Measurements from ENCODE around the gene CHST11. TPM values are rescaled to one million over a fixed set of nuclear protein-coding genes. Genes with fewer than 3 reads are reported as not detected.

CHST11 gene
- total RNA-seq, 1 experiment from 2014 or later: 0.25 TPM

- Mint-ChIP-seq H3K4me1 (ENCODE audit: low read depth, unreplicated experiment) (no peaks in the 10 kb centered on the region), H3K4me3 (ENCODE audit: unreplicated experiment) (no peak overlapping the region), H3K36me3 (ENCODE audit: insufficient read depth, unreplicated experiment) (no peaks in the 10 kb centered on the region), H3K9me3 (ENCODE audit: unreplicated experiment) (no peaks in the 10 kb centered on the region), H3K27ac (ENCODE audit: unreplicated experiment) (no peak overlapping the region), H3K27me3 (ENCODE audit: insufficient read depth, unreplicated experiment) (peaks cover 11% of the 10 kb centered on the region)
- no peaks in the 10 kb centered on the region for H3K27me3 ChIP-seq (replicated peaks; ENCODE audit: control insufficient read depth, insufficient read depth, low read length)
- CTCF ChIA-PET: no interaction called here
- intact Hi-C loops (cut with micrococcal nuclease; ENCODE audit: unreplicated experiment): no loop called here
- no peaks in the 10 kb centered on the region for H3K9me3 ChIP-seq
- no peak overlapping the region for H3K4me3 ChIP-seq (ENCODE audit: low read depth, low read length)
- no peaks in the 10 kb centered on the region for H3K36me3 ChIP-seq (ENCODE audit: control insufficient read depth, insufficient read depth, low read length)
- POLR2A ChIA-PET: no interaction called here
- H3K4me1 ChIP-seq: no peaks in the 10 kb centered on the region
- no peak for DNase-seq
- no peak for TF ChIP-seq CTCF (IDR thresholded peaks at IDR 0.05; ENCODE audit: insufficient read depth in 1 of 2, low read depth in 1 of 2, low read length in 1 of 2, severe bottlenecking in 1 of 2, unreplicated experiment in 1 of 2)
- no TSS peak for BruUV-seq (replicated peaks)
Observed at GRCh38 chr12:104502217-104502616, 45.5 kb downstream of the CHST11 start.

- no TSS peak for BruUV-seq (replicated peaks)
- no peaks in the 10 kb centered on the region for H3K36me3 ChIP-seq (ENCODE audit: control insufficient read depth, insufficient read depth, low read length)
- CTCF ChIA-PET: no interaction called here
- intact Hi-C loops (cut with micrococcal nuclease; ENCODE audit: unreplicated experiment): no loop called here
- H3K4me3 Mint-ChIP-seq (ENCODE audit: unreplicated experiment): no peak overlapping the region
- no peaks in the 10 kb centered on the region for H3K4me1 ChIP-seq
- H3K9me3 Mint-ChIP-seq (ENCODE audit: unreplicated experiment): no peaks in the 10 kb centered on the region
- no peak for TF ChIP-seq CTCF (IDR thresholded peaks at IDR 0.05; ENCODE audit: insufficient read depth in 1 of 2, low read depth in 1 of 2, low read length in 1 of 2, severe bottlenecking in 1 of 2, unreplicated experiment in 1 of 2)
- DNase-seq: no peak
- POLR2A ChIA-PET: no interaction called here
- H3K27me3 ChIP-seq (replicated peaks; ENCODE audit: control insufficient read depth, insufficient read depth, low read length): no peaks in the 10 kb centered on the region
- no peaks in the 10 kb centered on the region for H3K36me3 Mint-ChIP-seq (ENCODE audit: insufficient read depth, unreplicated experiment)
- H3K4me3 ChIP-seq (ENCODE audit: low read depth, low read length): no peak overlapping the region
- H3K27me3 Mint-ChIP-seq (ENCODE audit: insufficient read depth, unreplicated experiment): peaks cover 11% of the 10 kb centered on the region
- H3K4me1 Mint-ChIP-seq (ENCODE audit: low read depth, unreplicated experiment): no peaks in the 10 kb centered on the region
- no peak overlapping the region for H3K27ac Mint-ChIP-seq (ENCODE audit: unreplicated experiment)
- H3K9me3 ChIP-seq: no peaks in the 10 kb centered on the region
Observed at GRCh38 chr12:104502638-104503037, 45.9 kb downstream of the CHST11 start.

GRCh38 chr12:104503191-104503590 is 46.4 kb downstream of the CHST11 start:
- no peak for TF ChIP-seq CTCF (IDR thresholded peaks at IDR 0.05; ENCODE audit: insufficient read depth in 1 of 2, low read depth in 1 of 2, low read length in 1 of 2, severe bottlenecking in 1 of 2, unreplicated experiment in 1 of 2)
- Histone ChIP-seq H3K4me3 (ENCODE audit: low read depth, low read length) (no peak overlapping the region), H3K27me3 (replicated peaks; ENCODE audit: control insufficient read depth, insufficient read depth, low read length) (no peaks in the 10 kb centered on the region), H3K36me3 (ENCODE audit: control insufficient read depth, insufficient read depth, low read length) (no peaks in the 10 kb centered on the region), H3K9me3 (no peaks in the 10 kb centered on the region), H3K4me1 (no peaks in the 10 kb centered on the region)
- CTCF ChIA-PET: no interaction called here
- H3K27me3 Mint-ChIP-seq (ENCODE audit: insufficient read depth, unreplicated experiment): peaks cover 11% of the 10 kb centered on the region
- no peak for DNase-seq
- no peak overlapping the region for H3K4me3 Mint-ChIP-seq (ENCODE audit: unreplicated experiment)
- H3K27ac Mint-ChIP-seq (ENCODE audit: unreplicated experiment): no peak overlapping the region
- intact Hi-C loops (cut with micrococcal nuclease; ENCODE audit: unreplicated experiment): no loop called here
- H3K36me3 Mint-ChIP-seq (ENCODE audit: insufficient read depth, unreplicated experiment): no peaks in the 10 kb centered on the region
- no peaks in the 10 kb centered on the region for H3K4me1 Mint-ChIP-seq (ENCODE audit: low read depth, unreplicated experiment)
- H3K9me3 Mint-ChIP-seq (ENCODE audit: unreplicated experiment): no peaks in the 10 kb centered on the region
- POLR2A ChIA-PET: no interaction called here
- no TSS peak for BruUV-seq (replicated peaks)

Measured in Caco-2 (cell line).